SK-N-SH (cell line): Measurements from ENCODE around the gene MRAP.

Experiments used
- CTCF ChIP-seq: fragments of 200-600 bp; sonication (generic); IDR thresholded peaks from 2 replicates; pipeline ENCODE4 v1.6.1; 2017; ENCODE audit warnings: antibody characterized with exemption, mild to moderate bottlenecking, moderate library complexity
- ELF1 ChIP-seq: IDR thresholded peaks from 2 replicates; pipeline ENCODE4 v1.4.0; 2012
- FOXM1 ChIP-seq: IDR thresholded peaks from 2 replicates; pipeline ENCODE4 v1.4.0; 2012; ENCODE audit warnings: low read depth, mild to moderate bottlenecking
- RCOR1 ChIP-seq: fragments of 150-350 bp; IDR thresholded peaks from 2 replicates; pipeline ENCODE4 v1.6.1; 2017; ENCODE audit warnings: antibody characterized with exemption, low read length
- REST ChIP-seq: IDR thresholded peaks from 2 replicates; pipeline ENCODE4 v1.6.1; 2012; ENCODE audit warnings: mild to moderate bottlenecking, low read depth, low read length, moderate library complexity
- TAF1 ChIP-seq: IDR thresholded peaks from 2 replicates; pipeline ENCODE4 v1.6.1; 2012; ENCODE audit warnings: low read depth, mild to moderate bottlenecking, low read length, moderate library complexity, borderline replicate concordance
- TEAD4 ChIP-seq: IDR thresholded peaks from 2 replicates; pipeline ENCODE4 v1.4.0; 2012; ENCODE audit warnings: mild to moderate bottlenecking, borderline replicate concordance; ENCODE audit not compliant: insufficient read depth
- TF ChIP-seq, protein P1 (sequence below): IDR thresholded peaks from 2 replicates; pipeline ENCODE4; 2012

- TF ChIP-seq CTCF (no peak), FOXM1 (no peak), RCOR1 (no peak), ELF1 (no peak), TAF1 (no peak), TEAD4 (no peak), REST (no peak)
- TF ChIP-seq, protein P1, sequence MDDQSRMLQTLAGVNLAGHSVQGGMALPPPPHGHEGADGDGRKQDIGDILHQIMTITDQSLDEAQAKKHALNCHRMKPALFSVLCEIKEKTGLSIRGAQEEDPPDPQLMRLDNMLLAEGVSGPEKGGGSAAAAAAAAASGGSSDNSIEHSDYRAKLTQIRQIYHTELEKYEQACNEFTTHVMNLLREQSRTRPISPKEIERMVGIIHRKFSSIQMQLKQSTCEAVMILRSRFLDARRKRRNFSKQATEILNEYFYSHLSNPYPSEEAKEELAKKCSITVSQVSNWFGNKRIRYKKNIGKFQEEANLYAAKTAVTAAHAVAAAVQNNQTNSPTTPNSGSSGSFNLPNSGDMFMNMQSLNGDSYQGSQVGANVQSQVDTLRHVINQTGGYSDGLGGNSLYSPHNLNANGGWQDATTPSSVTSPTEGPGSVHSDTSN, result no peak
Measured at GRCh38 chr21:32311621-32312020, 13.0 kb downstream of the MRAP start.
